Fibroblast of villous mesenchyme (primary cell): ENCODE data around the gene PPEF1. TPM values are rescaled to one million over a fixed set of nuclear protein-coding genes. Genes with fewer than 3 reads are reported as not detected.
A peak's percentile ranks its signal among the peaks of the same experiment; 100 is the strongest.

Source experiments
- DNase-seq: peaks from one replicate; pipeline ENCODE4 v3.0.0-alpha.2; 2010; ENCODE audit warnings: low read depth
- H3K4me3 ChIP-seq: 2 replicates; pipeline ENCODE4 v1.5.1; 2011; ENCODE audit warnings: low read depth, mild to moderate bottlenecking, low read length
- total RNA-seq: library from RNA; depleted of rRNA; stranded (reverse); fragments of >200 nt; gene quantifications from 2 replicates; pipeline ENCODE4 v1.2.3, GENCODE V29; 2012
- TF ChIP-seq, protein P1 (sequence below): IDR thresholded peaks from 2 replicates; pipeline ENCODE4 v1.5.1; 2012; ENCODE audit warnings: low read depth, mild to moderate bottlenecking, low read length; ENCODE audit not compliant: insufficient read depth

The PPEF1 gene
- total RNA-seq, 1 donor: not detected

DNA sequence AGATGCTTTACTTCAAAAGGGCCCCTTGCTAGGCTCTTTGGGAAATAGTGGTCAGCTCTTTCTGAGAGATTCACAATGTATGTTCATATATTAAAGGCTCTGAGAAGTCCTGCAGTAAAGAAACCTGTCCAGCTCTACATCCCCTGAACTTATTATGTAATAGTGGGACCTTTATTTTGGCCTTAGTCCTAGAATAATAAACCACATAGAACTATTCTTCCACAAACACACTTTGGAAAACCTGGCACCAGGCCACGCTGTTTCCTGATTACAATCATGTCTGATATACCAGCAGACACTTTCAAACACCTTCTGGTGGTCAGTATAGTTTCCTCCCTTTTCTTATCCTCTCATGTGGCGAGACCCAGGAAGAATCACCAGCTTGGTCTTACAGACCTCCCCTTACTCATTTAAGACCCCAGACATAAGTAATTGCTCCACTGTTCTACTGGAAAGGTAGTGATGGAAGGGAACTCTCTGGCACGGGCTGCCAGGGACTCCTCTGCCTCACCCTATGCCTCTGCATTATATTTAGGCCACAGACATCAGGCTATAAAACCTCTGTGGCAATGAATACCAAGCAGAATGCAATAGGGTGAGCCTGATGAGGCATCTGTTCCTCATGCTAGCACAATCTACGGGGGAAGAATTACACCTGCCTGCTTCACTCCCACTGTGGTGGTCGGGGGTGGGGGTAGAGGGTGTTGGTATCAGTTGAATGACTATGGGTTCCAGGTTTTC is 5.7 kb upstream of the PPEF1 start:
- no peak overlapping the region for H3K4me3 ChIP-seq
- TF ChIP-seq, protein P1, sequence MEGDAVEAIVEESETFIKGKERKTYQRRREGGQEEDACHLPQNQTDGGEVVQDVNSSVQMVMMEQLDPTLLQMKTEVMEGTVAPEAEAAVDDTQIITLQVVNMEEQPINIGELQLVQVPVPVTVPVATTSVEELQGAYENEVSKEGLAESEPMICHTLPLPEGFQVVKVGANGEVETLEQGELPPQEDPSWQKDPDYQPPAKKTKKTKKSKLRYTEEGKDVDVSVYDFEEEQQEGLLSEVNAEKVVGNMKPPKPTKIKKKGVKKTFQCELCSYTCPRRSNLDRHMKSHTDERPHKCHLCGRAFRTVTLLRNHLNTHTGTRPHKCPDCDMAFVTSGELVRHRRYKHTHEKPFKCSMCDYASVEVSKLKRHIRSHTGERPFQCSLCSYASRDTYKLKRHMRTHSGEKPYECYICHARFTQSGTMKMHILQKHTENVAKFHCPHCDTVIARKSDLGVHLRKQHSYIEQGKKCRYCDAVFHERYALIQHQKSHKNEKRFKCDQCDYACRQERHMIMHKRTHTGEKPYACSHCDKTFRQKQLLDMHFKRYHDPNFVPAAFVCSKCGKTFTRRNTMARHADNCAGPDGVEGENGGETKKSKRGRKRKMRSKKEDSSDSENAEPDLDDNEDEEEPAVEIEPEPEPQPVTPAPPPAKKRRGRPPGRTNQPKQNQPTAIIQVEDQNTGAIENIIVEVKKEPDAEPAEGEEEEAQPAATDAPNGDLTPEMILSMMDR: no peak
- DNase-seq: peak; percentile 17

DNA sequence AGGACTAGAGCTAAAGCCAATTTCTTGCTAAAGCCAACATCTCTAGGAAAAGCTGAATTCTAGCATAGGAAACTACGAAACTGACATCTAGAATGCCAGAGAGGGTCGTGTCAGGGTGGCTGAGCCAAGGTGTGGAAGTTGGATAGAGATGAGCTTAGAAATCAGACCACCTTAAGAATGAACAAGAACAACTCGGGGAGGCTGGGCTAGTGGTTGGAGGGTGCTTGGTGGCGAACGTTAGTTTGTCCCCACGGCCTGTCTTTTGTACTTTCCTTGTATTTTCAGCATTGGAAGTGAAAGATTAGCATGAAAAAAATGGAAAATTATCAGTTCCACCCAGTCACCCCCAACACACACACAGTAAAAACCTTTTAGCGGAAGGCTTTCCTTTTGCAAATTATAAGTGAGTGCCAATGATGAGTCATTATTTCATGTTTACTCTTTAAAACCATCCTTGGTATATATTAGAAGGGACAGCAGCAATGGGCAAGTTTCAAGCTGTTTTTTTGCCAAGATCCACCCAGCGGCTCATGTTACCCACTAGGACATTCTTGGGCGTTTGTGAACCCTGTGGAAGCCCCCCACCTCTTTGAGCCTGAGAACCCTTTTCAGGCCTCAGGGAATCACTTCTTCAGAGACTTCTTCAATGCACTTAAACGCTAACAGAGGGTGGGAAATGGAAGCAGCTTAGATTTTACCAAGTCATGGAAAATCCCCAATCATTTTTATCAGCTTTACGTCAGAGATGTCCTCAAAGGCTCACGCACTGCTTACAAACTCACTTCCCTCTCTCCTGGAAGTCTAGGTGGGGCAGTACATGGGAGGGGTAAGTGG is 4.9 kb upstream of the PPEF1 start:
- H3K4me3 ChIP-seq: no peak overlapping the region
- TF ChIP-seq, protein P1: no peak
- DNase-seq: peak; percentile 80

DNA sequence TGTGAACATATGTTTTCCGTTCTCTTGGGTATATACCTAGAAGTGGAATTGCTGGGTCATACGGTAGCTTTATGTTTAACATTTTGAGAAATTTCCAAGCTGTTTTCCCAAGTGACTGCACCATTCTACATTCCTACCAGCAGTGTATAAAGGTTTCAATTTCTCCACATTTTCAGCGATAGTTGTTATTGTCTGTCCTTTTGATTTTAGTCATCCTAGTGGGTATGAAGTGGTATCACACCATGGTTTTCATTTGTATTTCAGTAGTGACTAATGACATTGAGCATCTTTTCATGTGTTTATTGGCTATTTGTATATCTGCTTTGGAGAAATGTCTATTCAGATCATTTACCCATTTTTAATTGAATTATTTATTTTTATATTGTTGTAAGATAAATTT is 2.4 kb downstream of the PPEF1 start:
- TF ChIP-seq, protein P1: no peak
- DNase-seq: no peak

DNA sequence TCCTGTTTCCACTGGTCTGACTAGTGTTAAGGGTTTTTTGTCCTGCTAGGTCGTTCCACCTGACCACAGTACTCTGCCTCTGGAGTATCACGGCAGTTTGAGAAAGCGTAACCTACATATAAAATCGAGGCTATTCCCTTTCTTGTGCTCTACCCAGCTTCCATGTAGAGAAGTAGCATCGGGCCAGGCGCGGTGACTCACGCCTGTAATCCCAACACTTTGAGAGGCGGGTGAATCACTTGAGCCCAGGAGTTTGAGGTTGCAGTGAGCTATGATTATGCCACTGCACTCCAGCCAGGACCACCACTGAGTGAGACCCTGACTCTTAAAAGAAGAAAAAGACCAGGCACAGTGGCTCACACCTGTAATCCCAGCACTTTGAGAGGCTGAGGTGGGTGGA is 7.5 kb downstream of the PPEF1 start:
- no peak overlapping the region for H3K4me3 ChIP-seq
- no peak for DNase-seq
- TF ChIP-seq, protein P1: no peak

More for the DNA sequence above, 2.4 kb downstream of the PPEF1 start:
- H3K4me3 ChIP-seq: no peak overlapping the region

DNA sequence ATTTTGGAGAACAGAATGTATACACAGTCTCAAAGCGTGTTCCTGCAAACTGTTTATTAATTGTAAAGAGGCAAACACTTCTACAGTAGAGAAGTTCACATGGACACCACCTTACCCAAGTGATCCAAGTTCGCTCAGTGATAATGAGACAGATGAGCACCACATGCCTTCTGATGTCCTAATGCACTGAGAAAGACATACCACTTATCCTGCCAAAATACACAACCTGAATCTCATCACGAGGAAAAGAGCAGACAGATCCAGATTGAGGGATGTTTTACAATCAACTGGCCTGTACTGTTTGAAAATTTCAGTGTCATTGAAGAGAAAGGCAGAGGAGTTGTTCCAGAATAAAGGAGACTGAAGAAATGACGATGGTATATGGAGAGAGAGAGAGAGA is 12.4 kb downstream of the PPEF1 start:
- no peak for DNase-seq
- no peak overlapping the region for H3K4me3 ChIP-seq
- TF ChIP-seq, protein P1: no peak

DNA sequence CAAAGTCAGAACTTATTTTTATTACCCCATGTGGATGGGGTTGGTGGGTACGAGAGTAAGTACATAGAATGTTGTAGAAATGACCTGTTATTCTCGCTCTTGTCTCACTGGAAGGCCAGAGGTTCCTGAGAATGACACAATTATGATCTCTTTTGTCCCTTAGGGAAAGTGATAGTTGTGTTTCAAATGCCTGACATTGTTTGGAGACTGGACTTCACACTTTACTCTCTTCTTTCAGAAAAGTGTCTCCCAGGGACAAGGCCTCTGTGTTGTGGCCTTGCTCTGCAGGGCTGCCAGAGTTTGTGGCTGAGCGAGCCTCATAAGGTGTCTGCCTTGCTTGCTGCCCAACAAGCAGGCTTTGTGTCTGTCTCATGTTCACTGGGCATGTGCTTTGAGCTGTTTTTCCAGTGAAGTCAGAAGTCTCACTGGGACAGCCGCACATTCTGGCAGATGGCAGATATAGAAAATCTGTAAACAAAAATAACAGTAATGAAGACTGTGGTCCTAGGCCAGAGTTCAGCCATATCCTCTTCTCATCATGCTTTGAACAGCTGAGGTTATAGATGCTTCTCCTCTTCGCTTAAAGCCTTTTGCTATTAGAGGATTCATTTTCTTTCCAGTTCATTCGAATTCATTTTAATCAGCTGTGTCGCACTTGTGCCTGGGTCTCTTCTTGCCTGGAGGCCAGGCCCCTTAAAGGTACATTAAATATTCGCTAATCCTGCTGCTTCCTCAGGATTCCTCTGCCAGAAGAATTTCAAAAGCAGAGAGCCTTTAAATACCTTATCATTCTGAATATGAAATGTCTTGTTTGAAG is 14.4 kb downstream of the PPEF1 start:
- TF ChIP-seq, protein P1: no peak
- H3K4me3 ChIP-seq: no peak overlapping the region
- no peak for DNase-seq
